ENCODE results near the gene FAM180A.
"Not testable (repeated sequence)": the region's sequence is repeated elsewhere in the genome, so short reads cannot be mapped to it uniquely, and the experiment has no call there.

FAM180A gene

DNA sequence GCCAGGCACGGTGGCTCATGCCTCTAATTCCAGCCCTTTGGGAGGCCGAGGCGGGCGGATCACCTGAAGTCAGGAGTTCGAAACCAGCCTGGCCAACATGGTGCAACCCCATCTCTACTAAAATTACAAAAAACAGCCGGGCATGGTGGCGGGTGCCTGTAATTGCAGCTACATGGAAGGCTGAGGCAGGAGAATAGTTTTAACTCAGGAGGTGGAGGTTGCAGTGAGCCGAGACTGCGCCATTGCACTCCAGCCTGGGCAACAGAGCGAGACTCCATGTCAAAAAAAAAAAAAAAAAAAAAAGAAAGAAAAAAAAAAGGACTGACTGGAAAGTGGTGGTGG is 11.3 kb downstream of the FAM180A start:
- DNase-seq (ENCODE audit: low read depth), result not testable (repeated sequence)

DNA sequence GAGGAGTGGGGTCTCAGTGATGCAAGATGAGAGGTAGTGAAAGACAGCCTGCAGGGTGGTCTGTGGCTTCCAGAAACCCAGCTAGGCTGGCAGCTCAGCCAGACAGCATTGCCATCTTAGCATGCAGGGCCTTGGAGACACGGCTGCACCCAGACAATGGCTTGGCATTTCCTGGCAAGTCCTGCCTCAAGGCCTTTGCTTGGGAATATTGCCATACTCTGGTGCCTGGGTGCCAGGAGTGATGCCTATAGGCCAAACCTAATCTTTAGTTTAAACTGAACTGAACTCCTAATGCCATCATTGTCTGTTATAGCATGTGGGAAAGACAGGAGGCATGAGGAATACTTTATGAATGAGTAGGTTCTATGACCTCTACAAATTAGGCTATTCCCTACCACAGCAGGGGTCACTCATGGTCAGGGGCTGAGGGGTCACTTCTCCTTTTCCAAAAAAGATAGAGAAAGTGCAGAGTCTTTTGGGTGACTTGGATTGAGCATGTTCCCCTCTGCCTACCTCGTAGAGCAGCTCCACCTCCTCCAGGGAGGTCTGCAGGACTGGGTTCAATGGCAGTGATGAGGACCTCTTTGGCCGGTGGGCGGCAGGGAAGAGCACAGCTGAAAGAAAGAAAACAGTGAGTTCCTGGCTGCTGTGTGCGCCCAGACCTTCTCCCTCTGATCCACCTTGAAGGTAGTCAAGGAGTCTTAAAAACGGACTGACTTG is 11.9 kb downstream of the FAM180A start:
- DNase-seq (ENCODE audit: low read depth), result no peak

- DNase-seq (ENCODE audit: low read depth), result no peak
These were observed 14.3 kb downstream of the FAM180A start for GRCh38 chr7:135734343-135734689.

GRCh38 chr7:135733603-135734342 is 14.8 kb downstream of the FAM180A start:
- no peak for DNase-seq (ENCODE audit: low read depth)

GRCh38 chr7:135731131-135731530 is 17.5 kb downstream of the FAM180A start:
- no peak for DNase-seq (ENCODE audit: low read depth)

DNA sequence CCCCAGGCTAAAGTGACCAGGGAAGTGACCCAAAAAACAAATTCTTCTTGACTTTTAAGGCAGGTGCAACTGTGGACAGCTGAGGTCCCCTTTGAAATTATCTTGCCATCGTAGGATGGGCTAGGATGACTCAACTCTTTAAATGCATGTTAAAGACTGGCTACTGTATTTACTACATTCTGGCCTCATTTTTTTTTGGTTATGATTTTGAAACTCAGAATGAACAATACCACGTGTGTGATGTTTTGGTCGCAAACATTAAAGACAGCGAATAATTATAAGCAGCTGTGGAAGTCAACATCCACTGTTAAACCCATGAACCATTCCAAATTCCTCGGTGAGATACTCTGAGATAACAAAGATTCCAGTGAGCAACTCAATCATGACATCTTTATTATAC is 19.4 kb downstream of the FAM180A start:
- DNase-seq (ENCODE audit: low read depth), result no peak

DNA sequence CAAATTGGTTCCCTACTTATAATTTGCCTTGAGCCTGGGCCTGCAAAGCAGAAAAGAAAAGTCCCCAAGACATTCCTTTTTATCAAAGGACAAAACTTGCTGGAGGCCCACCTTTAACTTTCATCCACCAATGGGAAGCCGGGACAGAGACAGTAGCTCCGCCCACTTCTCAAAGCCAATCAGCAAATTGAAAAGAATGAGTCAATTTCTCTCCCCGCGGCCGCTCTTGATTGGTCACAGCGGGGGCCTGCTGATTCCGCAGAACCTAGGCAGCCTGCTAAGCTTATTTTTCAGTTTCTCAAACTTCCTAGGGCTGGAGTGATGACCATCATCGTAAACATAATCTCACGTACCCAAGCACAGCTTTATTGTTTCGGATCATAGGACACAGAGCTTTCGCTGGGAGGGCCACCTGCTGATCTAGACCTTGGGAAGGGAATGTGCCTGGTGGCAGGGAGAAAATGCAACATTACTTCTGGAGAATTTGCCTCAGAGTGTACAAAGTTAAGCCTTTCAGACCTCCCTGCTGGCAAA is 20.4 kb downstream of the FAM180A start, which contains the start of gene SLC13A4:
Gene SLC13A4, minus strand, starts transcription at position 51 of the 534 bp plus-strand sequence. CDS start 690 bp downstream, outside the sequence.
- no peak for DNase-seq (ENCODE audit: low read depth)

DNA sequence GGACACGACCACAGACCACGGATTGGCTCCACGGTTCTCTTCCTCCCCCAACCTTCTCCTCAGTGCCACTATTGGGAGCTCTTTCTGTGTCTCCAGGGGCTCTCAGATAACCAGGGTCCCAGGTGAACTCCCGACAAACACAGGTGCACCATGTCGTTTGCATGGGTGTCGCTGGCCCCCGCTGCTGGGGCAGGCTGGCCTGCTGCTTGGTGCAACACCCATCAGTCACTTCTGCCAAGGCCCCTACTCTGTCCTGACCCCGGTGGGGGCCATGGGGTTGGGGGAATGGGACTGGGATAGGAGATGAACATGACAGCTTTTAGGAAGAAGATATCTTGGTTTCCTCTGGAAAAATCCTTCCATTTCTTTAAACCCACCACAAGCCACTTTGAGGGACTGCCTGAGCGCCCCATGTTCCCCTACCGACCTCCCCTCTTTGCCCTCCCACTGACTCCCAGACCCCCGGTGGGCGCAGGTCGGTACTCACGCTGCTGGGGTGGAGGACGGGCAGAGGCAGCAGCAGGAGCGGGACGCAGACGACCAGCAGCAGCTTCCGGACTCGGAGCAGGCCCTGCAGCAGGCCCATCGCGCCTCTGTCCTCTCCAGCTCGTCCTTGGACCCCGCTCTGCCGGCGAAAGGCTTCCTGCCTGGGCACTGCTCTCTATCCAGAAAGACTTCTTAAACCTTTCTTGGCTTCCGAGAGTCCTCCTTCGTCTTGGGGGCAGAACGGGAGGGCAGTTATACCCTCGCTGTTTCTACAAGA is 21.5 kb downstream of the FAM180A start:
- no peak for DNase-seq (ENCODE audit: low read depth)

DNA sequence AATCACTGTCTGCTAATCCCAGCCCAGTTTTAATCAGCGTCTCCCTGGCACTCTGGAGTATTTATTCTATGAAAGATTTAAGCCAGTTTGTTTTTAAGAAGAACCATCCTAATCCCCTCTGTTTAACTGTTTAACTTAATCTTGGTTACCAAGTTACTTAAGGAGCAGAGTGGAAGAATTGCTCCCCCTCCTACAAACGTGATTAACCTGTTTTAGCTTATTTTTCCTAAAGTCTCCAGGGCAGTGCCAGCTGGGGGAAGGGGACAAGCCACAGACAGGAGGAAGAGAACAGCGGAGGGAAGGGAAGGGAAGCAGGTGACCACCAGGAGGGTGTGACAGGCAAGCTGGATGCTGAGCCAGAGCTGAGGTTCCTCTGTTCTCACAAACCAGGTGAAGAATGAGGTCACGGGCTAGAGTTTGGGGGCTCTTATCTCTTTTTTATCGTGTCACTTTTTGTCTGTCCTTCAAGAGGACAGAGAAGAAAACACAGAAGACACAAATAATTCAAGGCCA is 22.3 kb downstream of the FAM180A start:
- no peak for DNase-seq (ENCODE audit: low read depth)

- DNase-seq (ENCODE audit: low read depth), result no peak
These were observed 25.2 kb downstream of the FAM180A start for GRCh38 chr7:135723411-135723810.

- DNase-seq (ENCODE audit: low read depth), result no peak
These were observed 27.3 kb downstream of the FAM180A start for GRCh38 chr7:135721198-135721820.

GRCh38 chr7:135719688-135720087 is 28.9 kb downstream of the FAM180A start:
- DNase-seq (ENCODE audit: low read depth), result no peak

- no peak for DNase-seq (ENCODE audit: low read depth)
These were observed 29.7 kb downstream of the FAM180A start for GRCh38 chr7:135718794-135719437.

- DNase-seq (ENCODE audit: low read depth), result no peak
These were observed 30.4 kb downstream of the FAM180A start for GRCh38 chr7:135718219-135718618.

DNA sequence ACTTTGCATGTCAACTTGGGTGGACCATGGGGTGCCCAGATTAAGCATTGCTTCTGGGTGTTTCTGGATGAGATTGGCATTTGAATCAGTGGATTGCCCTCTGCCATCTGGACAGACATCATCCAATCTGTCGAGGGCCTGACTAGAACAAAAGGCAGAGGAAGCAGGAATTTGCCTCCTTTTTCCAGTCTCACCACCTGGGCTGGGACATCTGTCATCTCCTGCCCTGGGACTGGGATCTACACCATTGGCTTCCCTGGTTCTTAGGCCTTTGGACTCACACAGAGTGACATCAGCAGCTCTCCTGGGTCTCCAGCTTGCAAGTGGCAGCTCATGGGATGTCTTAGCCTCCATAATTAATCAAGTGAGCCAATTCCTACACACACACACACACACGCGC is 30.9 kb downstream of the FAM180A start:
- DNase-seq (ENCODE audit: low read depth), result no peak

GRCh38 chr7:135716677-135717238 is 31.9 kb downstream of the FAM180A start:
- DNase-seq (ENCODE audit: low read depth), result no peak

GRCh38 chr7:135715673-135716072 is 32.9 kb downstream of the FAM180A start:
- DNase-seq (ENCODE audit: low read depth), result no peak

DNA sequence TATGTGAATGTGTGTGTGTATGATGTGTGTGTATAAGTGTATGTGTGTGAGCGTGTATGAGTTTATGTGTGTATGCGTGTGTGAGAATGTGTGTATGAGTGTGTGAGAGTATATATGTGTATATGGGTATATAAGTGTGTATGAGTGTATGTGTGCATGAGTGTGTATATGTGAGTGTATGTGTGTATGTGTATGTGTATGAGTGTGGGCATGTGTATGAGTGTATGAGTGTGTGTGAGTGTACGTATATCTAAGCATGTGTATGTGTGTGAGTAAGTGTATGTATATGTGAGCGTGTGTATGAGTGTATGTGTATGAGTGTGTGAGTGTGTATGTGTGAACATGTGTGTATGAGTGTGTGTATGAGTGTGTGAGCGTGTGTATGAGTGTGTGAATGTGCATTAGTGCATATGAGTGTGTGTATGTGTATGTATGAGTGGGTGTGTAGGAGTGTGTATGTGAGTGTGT is 33.5 kb downstream of the FAM180A start:
- DNase-seq (ENCODE audit: low read depth), result no peak

- DNase-seq (ENCODE audit: low read depth), result no peak
These were observed 34.0 kb downstream of the FAM180A start for GRCh38 chr7:135714534-135715009.

GRCh38 chr7:135713836-135714470 is 34.7 kb downstream of the FAM180A start:
- no peak for DNase-seq (ENCODE audit: low read depth)
